Measurements from ENCODE around the gene ARF4. TPM values are rescaled to one million over a fixed set of nuclear protein-coding genes. Genes with fewer than 3 reads are reported as not detected.

Gene ARF4
- total RNA-seq, 1 donor from 2014 or later, result 132 TPM

DNA sequence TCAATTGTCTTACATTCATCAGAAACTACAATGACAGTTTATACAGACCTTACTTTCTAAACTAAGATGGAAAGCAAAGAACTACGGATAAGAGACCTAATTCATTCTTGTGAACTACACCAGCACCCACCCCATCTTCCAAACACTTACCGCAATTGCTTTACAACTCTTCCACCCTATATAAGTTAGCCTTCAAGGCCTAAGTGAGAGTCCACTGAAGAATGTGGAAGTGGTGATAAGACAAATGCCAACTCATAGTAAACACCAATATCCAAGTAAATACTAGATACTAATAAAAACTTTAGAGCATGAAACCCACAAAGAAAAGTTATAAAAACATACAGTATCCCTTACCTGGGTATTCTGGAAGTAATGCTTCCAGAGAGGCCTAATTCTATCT lies 13.6 kb downstream of the ARF4 start:
- no peak for FAIRE-seq
- no peak for DNase-seq (ENCODE audit: low spot score in 2 of 2)

DNA sequence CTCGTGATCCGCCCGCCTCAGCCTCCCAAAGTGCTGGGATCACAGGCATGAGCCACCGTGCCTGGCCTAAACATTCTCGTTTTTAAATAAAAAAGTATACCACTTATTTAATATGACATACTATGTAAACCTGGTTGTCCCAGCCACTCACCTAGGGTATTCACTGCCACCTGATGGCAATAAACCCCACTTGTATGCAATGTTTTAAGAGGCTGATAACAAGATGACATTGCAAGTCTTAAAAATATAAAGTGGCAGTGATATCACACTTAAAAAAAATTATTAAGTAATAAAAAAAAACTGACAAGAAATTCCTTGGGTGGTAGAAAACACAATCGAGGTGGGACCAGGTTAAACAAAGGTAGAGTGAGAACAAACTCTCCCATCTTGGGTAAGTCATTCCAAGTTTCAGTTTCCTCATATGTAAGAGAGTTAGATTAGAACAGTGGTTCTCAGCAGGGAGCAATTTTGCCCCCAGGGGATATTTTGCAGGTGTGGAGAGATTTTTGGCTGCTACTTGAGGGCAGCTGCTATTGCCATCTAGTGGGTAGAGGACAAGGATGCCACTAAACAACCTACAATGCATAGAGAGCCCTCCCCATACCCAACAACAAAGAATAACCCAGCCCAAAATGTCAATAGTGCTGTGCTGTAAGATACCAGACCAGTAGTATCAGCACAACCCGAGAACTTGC lies 14.5 kb downstream of the ARF4 start:
- no peak for FAIRE-seq

DNA sequence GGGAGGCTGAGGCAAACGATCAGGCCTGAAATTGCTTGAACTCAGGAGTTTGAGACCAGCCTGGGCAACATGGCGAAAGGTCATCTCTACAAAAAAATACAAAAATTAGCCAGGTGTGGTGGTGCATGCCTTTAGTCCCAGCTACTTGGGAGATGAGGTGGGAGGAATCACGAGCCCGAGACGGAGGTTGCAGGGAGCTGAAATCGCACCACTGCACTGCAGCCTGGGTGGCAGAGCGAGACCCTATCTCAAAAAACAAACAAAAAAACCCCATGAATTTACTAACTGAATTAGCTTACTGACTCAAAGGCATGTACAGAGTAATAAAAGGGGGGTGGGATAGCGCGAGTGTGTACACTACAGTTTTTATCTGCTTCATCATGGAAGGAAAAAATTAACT lies 19.3 kb downstream of the ARF4 start:
- FAIRE-seq (no peak), DNase-seq (ENCODE audit: low spot score in 2 of 2) (no peak)

More for the DNA sequence above, 14.5 kb downstream of the ARF4 start:
- DNase-seq (ENCODE audit: low spot score in 2 of 2), result no peak

DNA sequence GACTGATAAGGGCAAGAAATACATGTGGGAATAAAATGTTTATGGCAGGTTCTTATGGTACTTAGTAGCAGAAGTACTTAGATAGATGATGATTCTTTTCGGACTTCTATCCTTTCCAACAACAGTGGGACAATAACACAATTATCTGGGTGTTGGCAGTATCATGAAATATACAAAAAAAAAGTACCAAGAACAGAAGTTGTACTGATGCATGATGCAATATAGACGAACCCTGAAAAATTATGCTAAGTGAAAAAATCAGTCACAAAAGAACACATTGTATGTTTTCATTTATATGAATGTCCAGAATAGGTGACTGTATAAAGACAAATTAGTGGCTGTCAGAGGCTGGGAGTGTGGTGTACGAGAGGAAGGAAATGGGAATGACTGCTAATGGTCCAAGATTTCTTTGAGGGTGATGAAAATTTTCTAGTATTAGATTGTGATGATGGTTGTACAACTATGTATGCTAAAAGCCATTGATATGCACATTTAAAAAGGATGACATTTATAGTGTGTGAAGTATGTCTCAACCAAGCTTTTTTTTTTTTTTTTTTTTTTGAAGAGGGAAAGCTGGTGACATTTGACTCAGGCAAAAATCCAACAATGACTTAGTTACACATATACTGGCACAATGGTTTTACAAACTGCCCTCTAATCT lies 21.0 kb downstream of the ARF4 start:
- FAIRE-seq (no peak), DNase-seq (ENCODE audit: low spot score in 2 of 2) (no peak)

DNA sequence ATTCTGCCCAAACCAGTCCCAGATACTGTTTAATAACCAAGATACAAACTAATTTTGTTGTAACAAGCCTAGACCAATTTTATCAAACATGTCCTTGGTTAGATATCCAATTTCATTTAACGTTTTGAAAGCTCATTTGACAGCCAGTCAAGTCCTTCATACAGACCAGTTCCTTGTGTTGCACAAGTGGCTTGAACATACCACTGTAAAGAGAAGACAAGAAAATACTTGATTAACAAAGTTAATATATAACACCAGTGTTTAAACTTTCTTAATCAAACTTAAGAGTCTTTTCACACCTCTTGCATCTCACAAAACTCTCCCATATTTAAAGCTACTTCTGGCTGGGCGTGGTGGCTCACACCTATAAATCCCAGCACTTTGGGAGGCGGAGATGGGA lies 25.0 kb downstream of the ARF4 start:
- DNase-seq (ENCODE audit: low spot score in 2 of 2) (no peak), FAIRE-seq (no peak)

DNA sequence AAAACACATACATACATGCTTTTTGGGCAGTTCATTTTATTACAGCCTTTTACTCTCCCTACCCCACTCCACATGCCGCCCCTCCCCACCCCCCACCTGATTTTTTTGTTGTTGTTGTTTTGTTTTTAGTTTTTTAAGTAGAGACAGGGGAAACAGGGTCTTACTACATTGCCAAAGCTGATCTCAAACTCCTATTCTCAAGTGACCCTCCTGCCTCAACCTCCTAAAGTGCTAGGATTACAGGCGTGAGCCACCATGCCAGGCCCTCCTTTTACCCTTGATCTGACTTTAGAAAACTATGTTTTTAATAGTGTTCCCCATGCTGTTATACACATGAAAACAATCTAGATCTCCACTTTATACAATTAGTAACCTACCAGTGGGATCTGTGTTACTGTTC lies 26.3 kb downstream of the ARF4 start:
- FAIRE-seq, result no peak
- DNase-seq (ENCODE audit: low spot score in 2 of 2), result no peak

DNA sequence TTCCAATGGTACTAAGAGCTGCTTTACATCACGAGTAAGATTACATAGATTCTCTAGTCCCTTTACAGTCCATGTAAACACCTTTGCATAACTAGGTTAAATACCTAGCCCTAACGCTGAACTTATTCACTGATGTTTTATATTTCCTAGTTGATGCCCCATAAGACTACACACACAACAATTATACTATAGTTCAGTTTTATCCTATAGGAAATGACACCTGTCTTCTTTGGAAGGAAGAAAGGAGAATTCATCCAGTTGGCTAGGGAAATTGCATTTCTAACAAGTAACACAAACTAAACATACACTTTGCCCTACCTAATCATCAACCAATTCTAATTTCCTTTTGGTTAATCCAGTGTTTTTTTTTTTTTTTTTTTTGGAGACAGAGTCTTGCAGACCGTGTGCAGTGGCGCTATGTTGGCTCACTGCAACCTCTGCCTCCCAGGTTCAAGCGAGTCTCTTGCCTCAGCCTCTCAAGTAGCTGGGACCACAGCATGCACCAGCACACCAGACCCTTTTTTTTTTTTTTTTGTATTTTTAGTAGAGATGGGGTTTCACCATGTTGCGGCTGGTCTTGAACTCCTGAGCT lies 27.2 kb downstream of the ARF4 start:
- FAIRE-seq, result no peak
- no peak for DNase-seq (ENCODE audit: low spot score in 2 of 2)

DNA sequence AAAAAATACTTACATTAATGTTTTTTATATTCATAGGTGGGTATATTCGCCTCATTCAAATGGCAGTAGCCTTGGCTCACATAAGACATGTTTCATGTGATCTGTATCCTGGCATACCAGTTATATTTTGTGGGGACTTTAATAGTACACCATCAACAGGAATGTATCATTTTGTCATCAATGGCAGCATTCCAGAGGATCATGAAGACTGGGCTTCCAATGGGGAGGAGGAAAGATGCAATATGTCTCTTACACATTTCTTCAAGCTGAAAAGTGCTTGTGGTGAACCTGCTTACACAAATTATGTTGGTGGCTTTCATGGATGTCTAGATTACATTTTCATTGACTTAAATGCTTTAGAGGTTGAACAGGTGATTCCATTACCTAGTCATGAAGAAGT lies 37.6 kb downstream of the ARF4 start:
- FAIRE-seq (no peak), DNase-seq (ENCODE audit: low spot score in 2 of 2) (no peak)

DNA sequence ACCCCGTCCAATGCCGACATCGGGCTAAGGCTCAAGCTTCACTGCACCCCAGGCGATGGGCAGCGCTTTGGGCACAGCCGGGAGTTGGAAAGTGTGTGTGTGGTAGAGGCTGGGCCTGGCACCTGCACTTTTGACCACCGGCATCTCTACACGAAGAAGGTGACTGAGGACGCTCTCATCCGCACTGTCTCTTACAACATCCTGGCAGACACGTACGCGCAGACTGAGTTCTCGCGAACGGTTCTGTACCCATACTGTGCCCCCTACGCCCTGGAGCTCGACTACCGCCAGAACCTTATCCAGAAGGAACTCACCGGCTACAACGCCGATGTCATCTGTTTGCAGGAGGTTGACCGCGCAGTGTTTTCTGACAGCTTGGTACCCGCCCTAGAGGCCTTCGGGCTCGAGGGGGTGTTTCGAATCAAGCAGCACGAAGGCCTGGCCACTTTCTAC lies 40.0 kb downstream of the ARF4 start:
- FAIRE-seq, result no peak

DNA sequence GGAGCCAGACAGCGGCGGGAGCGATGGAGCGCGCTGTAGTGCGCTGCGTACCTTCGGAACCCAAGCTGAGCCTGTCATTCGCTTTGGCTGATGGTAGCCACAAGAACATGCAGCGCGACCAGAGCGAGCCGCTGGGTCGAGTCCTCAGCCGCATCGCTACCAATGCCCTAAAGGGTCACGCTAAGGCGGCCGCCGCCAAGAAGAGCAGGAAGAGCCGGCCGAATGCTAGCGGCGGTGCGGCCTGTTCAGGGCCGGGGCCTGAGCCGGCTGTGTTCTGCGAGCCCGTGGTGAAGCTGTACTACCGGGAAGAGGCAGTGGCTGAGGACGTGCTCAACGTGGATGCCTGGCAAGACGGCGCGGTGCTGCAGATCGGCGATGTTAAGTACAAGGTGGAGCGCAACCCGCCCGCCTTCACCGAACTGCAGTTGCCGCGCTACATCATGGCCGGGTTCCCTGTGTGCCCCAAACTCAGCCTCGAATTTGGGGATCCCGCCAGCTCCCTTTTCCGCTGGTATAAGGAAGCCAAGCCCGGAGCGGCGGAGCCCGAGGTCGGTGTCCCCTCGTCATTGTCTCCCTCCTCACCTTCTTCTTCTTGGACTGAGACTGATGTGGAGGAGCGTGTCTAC lies 40.6 kb downstream of the ARF4 start:
- FAIRE-seq (no peak), DNase-seq (ENCODE audit: low spot score in 2 of 2) (peak in 1 of 2 donors; percentile 36)

More for the DNA sequence above, 40.0 kb downstream of the ARF4 start:
- peak in 1 of 2 donors; percentile 17 for DNase-seq (ENCODE audit: low spot score in 2 of 2)

DNA sequence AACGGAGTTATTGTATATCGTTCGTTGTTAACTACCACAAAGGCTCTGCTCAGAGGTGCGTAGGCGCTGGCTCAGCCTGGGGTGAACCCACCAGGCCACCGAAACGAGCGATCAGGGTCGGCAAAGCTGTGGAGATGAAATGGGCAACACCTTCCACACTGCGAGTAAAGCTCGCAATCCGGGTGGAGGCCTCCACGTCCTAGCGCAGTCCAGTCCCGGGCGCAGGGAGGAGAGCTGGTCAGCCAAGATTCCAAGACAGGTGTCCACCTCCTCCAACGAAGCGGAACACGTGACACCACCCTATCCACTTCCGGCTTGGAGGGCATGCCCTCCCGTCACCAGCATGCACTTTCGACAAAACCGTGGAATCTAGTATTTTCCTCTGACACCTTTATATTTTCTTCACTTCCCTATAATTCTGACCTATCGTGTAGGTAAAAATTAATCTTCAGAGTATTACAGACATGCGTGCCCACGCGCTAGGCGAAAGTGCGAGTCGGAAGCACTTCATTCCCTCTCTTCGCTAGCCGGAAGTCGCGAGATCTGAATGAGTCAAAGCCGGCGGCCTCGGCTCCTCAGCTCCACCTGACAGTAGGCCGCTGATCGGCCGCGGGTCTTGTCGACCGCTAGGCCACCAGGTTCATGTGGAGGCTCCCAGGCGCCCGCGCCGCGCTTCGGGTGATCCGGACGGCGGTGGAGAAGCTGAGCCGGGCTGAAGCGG lies 41.2 kb downstream of the ARF4 start, which contains the start of gene PDE12:
Gene PDE12 (plus strand): TSS at position 537 of the 721 bp plus-strand sequence. CDS start 106 bp downstream, at position 643.
- DNase-seq (ENCODE audit: low spot score in 2 of 2), result peak; percentile 77 to 83
- FAIRE-seq, result no peak

DNA sequence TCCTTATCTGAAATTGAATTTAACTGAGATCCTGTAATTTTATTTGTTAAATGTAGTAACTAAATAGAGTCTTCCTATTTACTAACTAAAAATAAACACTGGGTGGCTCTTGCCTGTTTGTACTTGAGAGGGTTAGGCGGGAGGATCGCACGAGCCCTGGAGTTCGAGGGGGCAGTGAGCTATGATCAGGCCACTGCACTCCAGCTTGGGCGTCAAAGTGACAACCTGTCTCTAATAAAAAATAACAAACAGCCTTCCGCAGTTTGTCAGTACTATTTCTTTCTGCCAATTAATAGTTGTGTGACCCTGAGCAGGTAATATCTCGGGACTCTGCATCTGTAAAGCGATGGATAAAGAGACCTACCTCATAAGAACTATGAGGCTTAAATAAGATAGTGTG lies 41.8 kb downstream of the ARF4 start:
- DNase-seq (ENCODE audit: low spot score in 2 of 2) (no peak), FAIRE-seq (no peak)

DNA sequence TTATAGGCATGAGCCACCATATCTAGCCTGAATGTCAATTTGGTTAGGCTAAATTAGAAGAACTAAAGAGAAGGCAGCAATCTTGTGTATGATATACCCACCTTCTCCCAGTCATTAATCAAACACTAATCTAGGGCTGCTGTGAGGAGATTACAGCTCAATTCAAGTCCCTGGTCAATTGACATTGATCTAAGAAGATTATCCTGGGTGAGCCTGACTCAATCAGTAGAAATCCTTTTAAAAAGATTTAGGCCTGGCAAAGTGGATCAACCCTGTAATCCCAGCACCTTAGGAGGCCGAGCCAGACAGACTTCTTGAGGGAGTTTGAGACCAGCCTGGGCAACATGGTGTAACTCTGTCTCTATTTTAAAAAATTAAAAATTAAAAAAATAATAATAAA lies 50.5 kb downstream of the ARF4 start:
- no peak for DNase-seq (ENCODE audit: low spot score in 2 of 2)
- FAIRE-seq, result no peak

DNA sequence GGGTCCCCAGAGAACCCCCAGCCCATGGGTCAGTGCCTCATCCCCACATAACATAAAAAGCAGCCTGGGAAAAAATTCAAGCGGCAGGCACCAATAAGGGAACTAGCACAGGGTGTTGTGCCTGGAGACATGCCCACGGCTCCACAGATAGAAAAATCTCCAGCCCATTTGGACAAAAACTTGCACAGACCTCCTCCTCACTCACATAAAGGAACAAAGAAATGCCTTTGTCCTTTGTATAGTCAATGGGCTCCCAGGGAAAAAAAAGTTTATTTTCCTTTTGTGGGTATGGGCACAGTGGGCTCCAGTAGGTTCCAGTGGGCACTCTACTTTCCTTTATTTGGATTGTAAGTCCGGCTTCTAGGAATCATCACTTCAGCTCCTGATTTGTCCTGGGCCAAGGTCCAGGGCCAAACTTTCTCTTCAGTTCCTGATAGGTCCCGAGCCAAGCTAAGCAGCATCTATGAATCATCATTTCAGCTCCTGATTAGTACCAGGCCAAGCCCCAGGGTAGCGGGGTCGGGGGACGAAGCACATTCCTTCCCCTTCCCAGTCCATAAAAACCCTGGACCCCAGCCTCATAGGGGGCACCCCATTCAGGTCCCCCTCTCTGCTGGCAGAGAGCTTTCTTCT lies 51.4 kb downstream of the ARF4 start:
- DNase-seq (ENCODE audit: low spot score in 2 of 2), result no peak
- FAIRE-seq, result no peak

DNA sequence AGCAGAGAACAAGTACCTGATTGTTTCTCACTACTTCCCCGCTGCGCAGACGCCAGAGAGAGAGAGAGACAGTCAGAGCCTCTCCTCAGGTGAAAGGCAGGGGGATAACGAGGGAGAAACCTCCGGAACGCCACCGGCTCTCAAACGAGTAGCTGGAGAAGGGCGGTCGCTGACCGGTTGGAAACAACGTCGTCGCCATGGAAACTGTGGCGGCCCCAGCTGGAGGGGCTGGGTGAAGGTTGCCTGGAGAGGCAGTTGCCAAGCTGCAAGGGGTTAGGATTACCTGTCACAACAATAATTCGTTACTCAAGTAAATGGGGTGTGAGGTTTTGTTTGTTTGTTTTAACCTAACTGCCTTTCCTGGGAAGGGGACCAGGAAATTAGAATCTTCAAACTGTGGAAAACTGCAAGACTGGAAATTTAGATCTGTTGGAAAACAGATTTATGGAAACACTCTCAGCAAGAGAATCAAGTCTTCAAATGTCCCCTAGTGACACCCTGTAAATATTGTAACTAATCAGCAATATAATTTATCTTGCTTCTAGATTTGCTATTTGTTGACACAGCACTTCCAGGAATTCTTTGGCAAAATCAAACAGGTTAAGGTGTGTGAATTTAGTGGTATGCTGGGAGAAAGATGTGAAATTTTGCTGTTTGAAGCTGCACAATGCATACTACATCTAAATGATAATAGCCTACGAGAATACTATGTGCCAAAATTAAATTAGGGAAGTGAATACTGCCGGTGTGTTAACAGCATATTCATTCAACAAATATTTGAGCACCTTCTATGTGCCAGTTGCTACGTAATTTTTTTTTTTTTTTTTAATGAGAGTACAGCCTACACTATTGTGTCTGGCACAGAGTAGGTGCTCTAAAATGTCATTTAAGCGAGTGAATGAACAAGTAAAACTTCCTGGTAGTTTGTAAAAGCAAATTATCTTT lies 52.7 kb downstream of the ARF4 start, which contains the start of gene DNAH12:
Gene DNAH12 (minus strand): TSS at position 164 of the 945 bp plus-strand sequence. CDS start 1,474 bp downstream, outside the sequence.
- FAIRE-seq (no peak), DNase-seq (ENCODE audit: low spot score in 2 of 2) (no peak)

DNA sequence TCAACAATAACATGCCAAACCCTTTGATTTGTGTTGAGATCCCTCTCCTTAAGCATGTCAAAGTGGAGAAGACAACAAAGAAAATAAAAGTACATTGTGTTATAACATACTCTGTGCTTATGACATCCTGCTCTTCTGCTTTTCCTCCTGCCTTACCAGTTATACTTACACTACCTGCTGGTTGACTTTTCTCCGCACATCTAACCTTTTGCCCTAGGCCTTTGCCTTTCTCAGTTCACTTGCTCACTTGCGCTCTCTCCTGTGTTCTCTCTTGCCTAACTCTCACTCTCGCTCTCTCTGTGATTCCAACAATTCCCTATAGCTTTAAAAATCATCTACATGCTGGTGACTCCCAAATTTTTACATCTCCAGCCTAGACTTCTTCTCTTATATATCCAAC lies 58.7 kb downstream of the ARF4 start:
- DNase-seq (ENCODE audit: low spot score in 2 of 2), result no peak
- no peak for FAIRE-seq

DNA sequence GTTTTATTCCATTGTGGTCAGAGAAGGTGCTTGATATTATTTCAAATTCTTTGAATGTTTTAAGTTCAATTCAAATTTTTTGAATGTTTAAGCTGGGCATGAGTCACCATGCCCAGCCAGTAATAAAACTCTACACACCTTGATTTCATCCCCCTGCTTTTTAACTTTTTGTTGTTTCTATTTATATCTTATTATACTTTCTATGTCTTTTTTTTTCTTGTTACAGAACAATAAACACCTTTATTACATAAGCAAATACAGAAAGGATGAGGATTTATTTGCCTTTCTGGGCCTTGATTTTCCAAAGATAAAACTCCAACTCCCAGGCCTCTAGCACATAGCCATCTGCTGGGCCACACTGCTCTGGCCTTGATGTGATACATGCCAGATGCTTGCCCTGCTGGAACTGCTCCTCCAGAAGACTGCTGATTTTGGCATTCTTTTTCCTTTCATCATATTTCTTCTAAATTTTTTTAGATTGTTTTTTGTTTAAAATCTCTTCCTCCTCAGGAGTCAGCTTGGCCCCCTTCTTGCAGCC lies 67.0 kb downstream of the ARF4 start:
- no peak for DNase-seq (ENCODE audit: low spot score in 2 of 2)

More for the DNA sequence above, 67.0 kb downstream of the ARF4 start:
- no peak for FAIRE-seq
